Fibroblast of the aortic adventitia (primary cell): Measurements from ENCODE around the gene EPN2. TPM values are rescaled to one million over a fixed set of nuclear protein-coding genes. Genes with fewer than 3 reads are reported as not detected.

Experiments
- DNase-seq: peaks from one replicate; pipeline ENCODE4 v3.0.0-alpha.2; 2010; ENCODE audit warnings: low read depth
- H3K4me3 ChIP-seq: 2 replicates; pipeline ENCODE4 v1.5.1; 2011; ENCODE audit warnings: low read depth, mild to moderate bottlenecking, control low read depth, low read length, moderate library complexity
- CTCF ChIP-seq: IDR thresholded peaks from 2 replicates; pipeline ENCODE4 v1.5.1; 2011; ENCODE audit warnings: mild to moderate bottlenecking, low read length, control low read depth, inconsistent platforms; ENCODE audit not compliant: insufficient read depth
- total RNA-seq: library from RNA; depleted of rRNA; stranded (reverse); fragments of >200 nt; gene quantifications from 2 replicates; pipeline ENCODE4 v1.2.3, GENCODE V29; 2012; ENCODE audit warnings: low replicate concordance

Gene EPN2
- total RNA-seq, 1 donor = 30.7 TPM

- no peak overlapping the region for H3K4me3 ChIP-seq
- no peak for DNase-seq
- no peak for TF ChIP-seq CTCF
Observed at GRCh38 chr17:19302791-19303331, 65.7 kb downstream of the EPN2 start.

- H3K4me3 ChIP-seq = no peak overlapping the region
- no peak for DNase-seq
- no peak for TF ChIP-seq CTCF
Observed at GRCh38 chr17:19303367-19303776, 66.2 kb downstream of the EPN2 start.

DNA sequence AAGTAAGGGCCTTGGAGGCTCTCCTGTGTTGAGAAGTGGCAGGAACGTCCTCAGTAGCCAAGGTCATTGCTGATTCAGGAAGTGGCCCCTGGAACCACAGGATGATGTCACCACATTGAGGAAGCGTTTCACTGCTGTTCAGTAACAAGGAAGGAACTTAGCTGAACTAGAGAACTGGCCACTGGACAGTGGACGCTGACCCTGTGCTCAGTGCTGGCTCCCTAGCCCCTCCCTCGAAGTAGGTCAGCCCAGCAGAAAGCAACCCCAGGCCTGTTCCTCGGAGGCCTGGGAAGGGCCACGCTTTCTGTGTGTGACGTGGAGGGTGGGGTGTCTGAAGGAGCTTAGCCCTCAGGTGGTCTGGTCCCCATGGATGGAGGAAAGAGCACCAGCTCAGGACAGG is 67.0 kb downstream of the EPN2 start:
- H3K4me3 ChIP-seq = no peak overlapping the region

DNA sequence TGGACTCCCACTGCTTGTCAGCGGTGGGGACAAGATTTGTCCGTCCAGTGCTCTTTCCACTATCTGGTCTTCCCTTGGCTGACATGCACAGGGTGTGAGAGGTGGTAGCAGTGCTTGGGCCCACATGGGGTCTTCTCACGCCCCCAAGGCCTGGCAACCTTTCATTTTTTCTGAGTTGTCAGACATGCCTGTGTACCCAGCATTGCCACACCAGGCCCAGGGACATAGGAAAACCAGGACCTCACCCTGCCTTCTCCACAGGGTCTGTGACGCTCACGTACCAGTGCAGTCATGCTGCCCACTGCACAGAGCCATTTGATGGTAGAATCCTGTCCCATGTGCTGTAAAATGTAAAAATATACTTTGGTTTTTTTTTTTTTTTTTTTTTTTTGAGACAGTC is 67.6 kb downstream of the EPN2 start:
- no peak for DNase-seq
- no peak for TF ChIP-seq CTCF
- H3K4me3 ChIP-seq = no peak overlapping the region

More for the DNA sequence above, 67.0 kb downstream of the EPN2 start:
- TF ChIP-seq CTCF = no peak
- DNase-seq = peak; percentile 26

- DNase-seq = no peak
- H3K4me3 ChIP-seq = no peak overlapping the region
- TF ChIP-seq CTCF = no peak
Observed at GRCh38 chr17:19305256-19305655, 68.1 kb downstream of the EPN2 start.

GRCh38 chr17:19305761-19306159 is 68.6 kb downstream of the EPN2 start:
- H3K4me3 ChIP-seq = no peak overlapping the region
- no peak for TF ChIP-seq CTCF
- no peak for DNase-seq
